HG03139 (cell line): ENCODE measurements around the gene KCNG1.

Experiments used
- ATAC-seq: cut with Tn5 transposase; IDR thresholded peaks from one replicate; pipeline ENCODE4 v1.9.1; 2021; ENCODE audit not compliant: unreplicated experiment

The KCNG1 gene

DNA sequence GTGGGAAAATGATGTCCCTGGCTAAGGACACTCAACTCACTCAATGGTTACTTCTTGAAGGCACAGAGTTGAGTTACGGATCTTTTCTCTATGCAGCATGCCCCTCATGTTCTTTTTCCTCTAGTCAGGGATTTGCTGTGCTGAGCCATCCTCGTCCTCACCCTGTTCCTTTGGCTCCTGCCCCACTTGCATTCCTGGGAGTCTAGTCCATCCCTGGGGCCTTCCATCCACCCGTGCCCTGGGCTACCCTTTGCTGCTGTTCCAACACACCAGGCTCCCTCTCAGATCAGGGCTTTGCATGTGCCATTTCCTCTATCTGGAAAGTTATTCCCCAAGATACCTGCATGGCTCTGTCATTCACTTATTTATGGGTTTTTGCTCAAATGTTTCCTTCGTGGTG is 13.3 kb upstream of the KCNG1 start:
- no peak for ATAC-seq

DNA sequence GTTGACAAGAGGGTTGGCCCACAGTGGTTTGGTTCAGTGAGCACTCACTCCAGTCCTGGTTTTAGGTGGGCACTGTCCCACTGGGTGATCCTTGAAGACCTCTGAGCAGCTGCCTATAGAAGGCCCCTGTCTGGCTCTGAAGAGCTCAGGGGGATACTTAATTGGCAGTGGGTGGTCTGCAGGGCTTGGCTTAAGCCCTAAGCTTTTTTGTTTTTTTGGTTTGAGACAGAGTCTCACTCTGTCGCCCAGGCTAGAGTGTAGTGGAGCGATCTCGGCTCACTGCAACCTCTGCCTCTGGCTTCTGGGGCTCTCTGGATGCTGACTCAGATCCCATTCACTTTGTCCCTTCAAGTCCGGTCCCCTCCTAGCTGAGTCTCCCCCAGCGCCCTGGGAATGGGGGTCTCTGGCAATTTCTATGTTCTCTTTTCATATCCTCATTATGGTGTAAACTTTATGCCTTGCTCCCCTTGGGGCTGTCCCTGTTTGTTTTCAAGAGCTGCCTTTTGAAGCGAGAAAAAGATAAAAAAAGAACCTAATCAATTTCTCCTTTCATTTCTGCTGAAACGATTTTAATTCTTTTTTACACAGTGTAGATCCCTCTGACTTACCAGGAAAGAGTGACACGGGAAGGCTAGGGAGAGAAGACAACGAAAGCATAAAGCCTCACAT is 12.2 kb upstream of the KCNG1 start:
- ATAC-seq: no peak

DNA sequence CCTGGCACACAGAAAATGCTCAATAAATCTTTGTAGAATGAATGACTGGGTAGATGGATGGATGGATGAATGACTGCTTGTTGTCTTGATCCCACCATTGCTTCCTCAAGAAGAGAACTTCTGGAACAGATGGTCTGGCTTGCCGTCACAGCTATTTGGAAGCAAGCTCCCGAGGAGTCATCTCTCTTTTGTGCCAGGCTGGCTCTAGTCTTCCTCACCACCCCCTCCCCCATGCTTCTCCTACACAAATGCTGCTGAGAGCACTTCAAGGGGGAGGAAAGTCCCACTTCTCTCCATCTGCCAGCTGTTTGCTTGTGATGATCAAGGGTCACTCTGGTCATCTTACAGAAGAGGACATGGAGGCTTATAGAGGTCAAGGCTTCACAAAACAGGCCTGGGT is 11.6 kb upstream of the KCNG1 start:
- no peak for ATAC-seq

DNA sequence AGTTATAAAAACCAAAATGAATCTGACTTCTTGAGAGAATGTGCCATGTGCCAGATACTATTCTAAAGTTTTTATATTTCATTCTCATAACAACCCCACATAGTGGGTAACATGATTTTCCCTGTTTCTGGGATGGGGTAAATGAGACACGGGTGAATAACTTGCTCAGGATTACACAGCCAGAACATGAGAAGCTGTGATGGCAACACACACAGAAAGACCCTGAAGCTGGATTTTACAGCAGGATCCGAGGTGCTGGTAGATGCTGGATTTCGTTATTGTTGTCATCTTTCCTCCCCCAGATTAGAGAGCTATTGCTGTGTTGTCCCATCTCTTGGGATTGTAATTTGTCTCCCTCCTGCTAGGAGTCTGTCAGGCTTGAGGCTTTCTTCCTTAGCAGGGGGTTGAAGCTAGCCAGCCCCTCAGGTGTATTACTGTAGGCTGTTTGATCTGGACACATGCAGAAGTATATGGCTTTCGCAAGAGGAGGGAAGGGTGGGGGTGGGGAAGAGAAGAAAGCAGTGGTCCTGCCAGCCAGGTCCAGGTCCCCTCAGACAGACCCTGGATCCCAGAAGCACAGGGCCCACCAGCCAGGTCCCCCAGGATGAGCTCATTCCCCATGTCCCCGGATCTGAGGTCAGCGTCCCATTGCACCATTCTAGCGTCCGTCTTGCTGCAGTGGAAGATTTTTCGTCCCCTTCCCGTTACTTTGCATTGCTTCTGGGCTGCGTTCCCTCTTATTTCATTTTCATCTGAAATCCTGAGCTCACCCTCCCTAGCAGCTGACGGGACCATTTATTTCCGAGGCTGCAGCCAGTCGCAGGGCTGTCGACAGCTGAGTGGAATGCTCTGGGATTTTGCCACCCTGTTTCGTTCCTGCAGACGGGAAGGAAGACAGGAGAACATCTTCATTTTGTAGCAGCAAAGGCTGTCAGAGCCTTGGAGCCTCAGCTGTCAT is 7.3 kb upstream of the KCNG1 start:
- no peak for ATAC-seq

DNA sequence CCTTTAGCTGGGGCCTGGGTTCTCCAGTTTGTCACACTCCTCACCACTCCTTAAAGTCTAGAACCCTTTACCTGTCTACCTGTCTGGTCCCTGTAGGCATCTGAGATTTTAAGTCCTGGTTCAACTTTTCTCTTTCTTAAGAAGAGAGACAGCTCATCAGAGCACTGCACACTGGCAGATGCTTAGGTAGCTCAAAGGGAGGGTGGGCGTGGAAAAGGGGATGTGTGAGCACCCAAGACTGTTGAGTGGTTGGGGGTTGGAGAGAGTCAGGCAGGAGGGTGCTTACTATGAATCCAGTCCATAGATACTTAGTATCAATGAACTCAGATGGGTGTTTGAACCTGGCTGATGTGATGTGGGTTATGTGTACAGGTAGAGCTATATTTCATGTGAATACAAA is 6.6 kb upstream of the KCNG1 start:
- no peak for ATAC-seq

DNA sequence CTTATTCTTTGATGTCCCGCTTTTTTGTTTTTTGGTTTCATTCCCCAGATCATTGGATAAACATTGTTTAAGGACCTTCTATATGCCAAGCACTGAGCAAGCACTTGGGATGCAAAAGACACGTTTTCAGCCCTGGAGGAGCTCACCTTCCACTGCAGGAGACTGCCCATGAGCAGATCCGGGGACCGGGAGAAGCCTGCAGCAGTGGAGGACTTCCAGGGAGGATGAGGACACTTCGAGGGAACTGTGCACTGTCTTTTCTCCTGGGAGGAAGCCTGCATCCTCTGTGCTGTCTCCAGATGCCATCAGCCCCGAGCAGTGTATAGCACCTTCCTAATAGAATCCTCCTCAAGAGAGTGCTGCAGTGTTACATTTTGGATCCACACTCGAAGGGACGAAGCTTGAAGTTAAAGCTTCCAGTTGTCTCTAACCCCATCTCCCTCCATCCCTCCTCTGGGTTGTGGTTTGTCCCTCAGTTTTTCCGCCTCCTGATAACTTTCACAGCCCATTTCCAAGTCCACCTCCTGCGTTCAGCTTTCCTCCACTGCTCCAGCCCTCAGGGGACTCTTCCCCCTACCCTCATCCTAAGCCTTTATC is 5.8 kb upstream of the KCNG1 start:
- no peak for ATAC-seq

DNA sequence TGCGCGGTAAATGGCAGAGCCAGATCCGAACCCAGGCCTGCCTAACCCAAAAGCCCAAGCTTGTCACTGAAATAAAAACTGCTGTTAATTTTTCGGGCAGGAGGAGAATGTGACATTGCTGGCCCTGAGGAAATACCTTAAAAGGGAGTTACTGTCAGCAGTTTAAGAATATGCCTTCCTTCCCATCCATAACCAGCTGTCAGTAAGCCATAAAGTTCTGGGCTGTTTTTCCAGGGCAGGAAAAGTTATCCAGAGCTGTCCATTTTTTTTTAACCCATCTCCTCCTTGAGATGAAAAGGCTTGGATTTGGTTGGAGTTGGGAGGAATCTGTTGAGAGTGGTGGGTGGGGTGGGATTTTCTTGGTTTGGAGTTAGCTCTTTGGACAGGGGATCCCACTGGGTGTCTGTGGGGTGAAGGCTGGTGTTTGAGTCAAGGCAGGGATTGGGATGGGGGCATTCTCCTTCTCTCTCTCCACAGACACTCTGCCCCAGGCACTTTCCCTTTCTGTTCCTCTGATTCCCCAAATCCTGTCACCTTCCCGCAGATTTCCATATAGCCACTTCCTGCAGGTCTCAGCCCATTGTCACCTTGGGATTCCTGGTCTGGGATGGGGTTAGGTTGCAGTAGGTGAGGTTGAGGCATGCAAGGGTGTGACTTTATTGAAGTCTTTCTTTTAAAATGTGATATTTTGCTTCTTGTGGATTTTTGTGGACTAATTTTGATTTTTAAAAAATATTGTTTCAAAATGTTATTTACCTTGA is 4.3 kb upstream of the KCNG1 start:
- ATAC-seq: no peak

DNA sequence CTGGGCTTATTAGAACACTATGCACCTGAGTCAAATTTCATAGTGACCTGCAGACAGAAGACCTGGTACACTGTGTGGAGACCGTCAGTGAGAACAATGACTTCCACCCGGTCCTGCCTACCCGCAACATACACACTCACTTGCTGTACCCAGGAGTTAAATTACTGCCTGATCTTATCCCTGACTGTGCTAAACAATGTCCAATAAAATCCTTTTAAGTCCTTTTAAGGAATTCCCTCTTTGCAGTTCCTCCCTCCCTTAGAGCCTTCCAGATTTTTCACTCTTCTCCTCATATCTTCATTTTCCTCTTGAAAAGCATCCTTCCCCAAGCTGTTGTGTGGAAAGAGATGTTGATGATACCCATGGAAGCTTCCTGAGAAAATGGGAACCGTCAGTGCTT is 3.4 kb upstream of the KCNG1 start:
- ATAC-seq: no peak

DNA sequence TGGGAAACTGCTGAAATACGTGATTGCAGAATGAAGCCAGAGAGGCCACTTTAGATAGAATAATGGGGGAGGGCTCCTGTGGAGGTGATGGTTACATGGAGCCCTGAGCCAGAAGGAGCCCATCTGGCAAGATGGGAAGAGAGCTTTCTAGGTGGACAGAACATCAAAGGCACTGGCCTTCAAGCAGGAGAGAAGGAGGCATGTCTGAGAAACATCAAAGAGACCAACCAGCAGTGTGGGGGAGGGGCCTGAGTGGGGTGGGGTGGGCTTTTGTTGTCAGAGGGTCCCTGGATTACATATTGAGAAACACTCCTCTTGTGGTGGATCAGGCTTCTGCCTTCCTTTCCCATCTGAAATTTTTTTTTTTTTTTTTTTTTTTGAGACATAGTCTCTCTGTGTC is 1.9 kb upstream of the KCNG1 start:
- no peak for ATAC-seq

DNA sequence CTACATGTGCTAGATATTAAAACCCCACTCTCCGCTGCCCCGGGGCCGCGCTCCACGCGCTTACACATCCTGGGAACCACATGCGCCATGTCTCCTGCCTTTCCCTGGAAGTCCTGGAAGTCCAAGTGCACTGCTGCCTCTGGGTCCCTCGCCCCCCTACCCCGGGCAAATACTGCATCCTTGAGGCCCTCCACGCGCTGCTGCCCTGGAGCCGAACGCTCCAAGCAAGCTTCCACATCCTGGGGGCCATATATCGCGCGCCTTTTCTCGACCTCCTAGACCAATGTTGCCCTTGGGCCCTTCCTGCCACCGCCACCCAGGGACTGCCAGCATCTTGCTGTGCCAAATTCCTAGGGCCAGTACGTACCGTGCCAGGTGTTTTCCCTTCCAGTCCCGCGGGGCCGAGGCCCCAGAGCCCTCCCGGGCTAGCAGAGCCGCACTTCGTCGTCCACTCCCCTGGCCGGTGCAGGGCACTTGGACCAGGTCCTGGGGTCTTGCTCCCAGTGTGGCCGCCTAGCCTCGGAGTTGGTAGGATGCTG is 779 bp upstream of the KCNG1 start:
- ATAC-seq: no peak

DNA sequence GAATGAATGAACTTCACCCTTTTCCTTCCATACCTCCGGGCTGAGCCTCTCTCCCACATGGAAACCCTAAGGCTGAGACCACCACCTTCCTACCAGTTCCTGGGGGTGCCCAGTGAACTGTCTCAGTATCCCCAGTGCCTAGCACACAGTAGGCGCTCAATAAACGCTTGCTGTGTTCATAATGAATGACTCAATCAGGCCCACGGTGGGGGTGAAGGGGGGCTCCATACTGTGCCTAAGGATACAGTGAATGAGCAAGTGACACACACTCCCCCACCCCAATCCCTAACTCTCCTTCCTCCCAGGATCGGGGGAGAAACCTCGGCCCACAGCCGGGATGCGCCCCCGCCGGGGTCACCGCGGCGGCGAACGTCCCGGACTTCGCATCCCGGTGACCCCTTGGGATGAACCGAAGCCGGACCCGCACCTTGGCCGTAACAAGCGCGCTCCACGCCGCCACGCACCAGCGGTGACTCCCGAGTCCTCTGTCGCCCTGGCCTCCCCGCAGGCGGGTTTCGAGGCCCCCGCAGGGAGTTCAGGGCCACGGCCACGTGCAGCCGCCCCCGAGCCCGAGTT is 592 bp downstream of the KCNG1 start:
- no peak for ATAC-seq

DNA sequence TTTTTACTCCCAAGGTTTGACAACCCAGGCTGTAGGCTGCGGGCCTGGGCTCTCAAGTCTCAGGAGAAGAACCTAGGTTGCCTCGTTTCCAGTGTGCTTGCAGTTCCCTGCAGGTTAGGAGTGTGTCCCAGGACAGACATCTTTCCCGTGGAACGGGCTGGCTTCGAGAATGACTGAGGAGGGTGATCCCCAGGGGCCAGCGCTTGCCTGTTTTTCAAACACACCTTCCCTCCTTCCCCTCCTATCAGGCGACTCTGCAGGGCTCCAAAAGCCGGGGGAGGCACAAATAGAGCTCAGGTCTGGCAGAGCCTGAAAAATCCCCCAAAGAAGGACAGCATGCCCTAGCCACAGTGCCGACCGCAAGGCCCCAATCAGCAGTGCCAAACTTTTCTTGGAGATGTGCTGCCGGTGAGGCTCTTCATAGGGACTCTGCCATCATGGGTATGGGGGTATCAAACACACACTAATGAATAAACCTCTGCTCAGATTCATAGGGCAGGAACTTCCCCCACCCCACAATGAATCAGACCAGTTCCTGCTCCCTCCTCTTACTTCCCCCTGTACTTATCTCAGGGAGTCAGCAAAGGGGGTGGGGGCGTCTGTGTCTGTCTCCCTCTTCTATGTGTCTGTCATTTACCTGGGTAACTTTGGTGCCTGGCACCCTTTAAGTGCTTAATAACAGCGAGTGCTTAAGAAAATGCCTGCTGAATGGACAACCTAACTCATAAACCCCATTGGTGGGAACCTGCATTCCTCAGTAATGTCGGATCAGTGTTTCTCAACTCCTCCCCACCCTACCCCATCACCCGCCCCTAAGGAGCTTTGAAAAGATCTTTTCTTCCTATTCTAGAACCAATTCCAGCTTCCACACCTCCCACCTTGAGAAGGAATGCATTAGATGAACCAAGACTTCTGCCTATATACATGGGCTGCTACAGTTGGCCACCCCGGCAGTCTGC is 1.6 kb downstream of the KCNG1 start:
- ATAC-seq: no peak

DNA sequence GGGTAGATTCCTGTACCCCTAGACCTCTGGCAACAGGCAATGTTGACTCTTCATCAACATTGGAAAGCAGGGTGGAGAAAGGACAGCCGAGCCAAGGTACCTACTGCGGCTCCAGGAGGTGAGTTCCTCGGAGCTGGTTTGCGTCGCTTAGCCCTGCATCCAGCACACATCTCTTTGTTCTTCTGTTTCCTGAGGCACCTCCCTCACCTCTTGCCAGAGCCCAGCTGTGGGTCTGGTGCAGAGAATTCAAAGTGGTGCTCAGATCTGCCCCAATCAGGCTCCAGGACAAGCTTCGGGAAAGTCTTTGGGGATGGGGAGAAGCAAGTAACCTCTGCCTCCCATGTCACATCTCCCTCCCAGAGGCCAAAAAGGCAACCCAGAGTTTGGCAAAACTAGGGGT is 2.2 kb downstream of the KCNG1 start:
- ATAC-seq: no peak

DNA sequence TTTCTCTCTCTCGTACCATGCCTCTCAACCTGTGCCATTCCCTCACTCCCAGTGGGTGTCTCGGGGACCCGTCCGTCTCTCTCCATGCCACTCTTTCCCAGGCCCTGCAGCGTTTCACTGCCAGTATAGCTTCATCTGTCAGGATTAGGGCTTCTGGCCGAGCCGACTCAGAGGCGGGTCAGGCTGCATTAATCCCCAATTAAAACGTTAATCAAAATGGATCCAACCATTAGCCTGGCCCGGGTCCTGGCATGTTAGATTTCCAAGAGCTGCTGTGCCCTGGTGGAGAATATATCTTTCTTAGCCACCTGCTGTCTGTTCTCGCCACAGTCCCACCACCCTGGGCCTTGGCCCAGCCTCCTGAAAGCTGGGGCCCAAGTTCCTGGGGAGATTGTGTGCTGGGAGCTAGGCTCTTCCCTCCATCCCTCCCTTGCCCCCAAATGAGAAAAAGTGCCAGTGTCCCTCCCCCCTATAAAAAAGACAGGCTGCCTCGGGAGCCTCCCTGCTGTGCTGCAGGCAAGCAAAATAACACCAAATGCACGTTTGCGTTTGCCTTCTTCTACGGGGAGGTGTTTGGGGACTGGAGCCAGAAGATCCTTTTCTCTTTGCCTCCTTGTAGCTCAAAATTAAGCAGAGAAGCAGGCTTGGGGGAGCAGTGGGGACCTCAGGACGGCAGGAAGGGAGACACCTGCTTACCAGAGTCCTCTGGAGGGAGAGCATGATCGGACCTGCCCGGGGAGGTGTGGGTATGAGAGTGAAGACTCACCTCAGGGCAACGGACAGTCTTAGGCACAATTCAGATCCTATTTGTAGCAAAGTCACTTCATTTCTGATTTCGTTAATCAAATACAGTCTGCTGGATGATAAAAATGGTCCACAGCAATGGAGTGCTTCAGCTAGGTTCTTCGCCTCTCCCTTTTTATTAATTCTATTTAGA is 3.0 kb downstream of the KCNG1 start:
- no peak for ATAC-seq

DNA sequence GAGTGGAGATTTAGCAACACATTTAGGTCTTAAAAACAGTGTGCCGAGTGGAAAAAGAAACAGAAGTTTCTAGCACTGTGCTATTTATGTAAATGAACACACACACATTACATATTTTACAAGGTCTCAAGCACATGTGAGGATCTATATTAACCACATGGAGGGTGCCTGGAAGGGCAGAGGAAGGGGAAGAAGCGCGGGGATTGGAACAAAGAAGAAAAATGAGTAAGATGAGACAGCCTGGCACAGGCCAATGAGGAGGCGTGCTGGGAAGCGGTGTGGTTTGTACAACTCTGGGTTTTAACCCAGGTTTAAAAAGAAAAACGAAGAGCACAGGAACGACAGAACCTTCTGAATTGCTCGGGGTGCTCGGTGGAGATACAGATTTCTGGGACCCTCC is 5.7 kb downstream of the KCNG1 start:
- no peak for ATAC-seq

DNA sequence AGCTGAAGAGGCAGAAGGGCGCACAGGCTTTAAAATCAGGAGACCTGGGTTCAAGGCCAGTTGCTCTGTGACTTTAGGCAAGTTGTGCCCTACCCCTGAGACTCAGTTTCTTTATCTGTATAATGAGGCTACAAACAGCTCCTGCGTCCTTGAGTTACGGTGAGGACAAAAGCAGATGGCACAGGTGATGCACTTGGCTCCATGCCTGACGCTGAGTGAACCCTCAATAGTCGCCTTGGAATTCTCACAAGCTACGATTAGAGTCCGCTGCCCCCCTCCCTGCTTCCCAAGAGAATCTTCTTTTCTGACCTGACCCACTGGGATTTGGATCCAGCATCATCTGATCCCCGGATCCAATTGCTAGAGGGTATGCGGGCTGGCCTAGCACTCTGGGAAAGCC is 6.4 kb downstream of the KCNG1 start:
- ATAC-seq: no peak

DNA sequence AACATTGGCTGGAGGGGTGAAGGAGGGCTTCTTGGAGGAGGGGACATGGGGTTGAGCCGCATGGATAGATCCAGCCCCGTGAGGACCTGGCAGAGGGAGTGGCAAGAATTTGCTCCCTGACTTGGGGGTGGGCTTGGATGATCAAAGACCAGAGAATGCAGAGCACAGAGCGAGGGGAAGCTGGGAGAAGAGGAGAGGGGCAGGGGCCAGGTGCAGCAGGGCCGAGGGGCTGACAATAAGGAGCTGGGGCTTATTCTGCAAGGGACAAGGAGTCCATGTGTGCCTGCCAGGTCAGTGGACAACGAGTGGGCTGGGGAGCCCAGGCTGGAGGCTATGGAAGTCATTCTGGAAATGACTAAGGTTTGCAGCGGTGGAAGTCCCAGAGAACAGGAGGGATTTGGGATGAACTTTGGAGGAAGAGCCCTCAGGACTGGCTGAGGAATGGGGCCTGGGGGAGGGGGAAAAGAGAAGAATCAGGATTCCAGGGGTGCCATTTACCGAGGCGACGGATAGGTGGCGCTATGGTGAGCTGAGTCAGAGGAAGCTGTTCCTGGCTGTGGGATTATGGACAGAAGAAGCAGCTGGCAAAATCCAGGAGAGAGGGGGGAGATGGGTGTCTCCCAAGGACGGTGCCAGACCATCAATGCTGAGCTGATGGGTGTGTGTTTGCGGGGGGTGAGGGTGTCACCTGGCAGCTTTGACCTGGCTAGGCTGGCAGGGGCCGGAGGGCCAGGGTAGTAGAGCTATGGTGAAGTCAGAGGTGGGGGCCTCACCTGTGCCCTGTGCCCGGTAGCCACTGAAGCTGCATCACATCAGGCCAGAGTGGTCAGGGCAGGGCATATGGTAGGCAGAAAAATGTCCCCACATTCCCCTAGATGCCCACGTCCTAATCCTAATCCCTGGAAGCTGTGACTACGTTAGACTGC is 7.8 kb downstream of the KCNG1 start:
- no peak for ATAC-seq
